ENCODE data around the gene APBB1.

DNA sequence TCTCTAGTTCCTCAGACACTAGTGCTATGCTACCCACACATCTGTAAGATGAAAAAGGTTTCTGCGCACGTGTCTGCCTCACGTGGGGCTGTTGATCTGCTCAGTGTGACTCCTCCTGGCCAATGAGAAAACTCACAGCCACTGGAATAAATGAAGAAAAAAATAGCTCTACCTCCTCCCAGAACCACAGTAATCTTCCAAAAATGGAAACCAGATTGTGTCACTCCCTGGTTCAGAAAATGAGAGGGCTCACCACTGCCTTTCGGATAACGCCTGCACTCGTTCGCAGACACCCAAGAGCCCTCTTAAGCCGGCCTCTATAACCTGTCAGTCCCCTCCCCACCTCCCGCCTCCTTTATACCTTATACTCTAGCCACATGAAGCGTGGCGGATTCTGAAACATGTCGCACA lies 5.1 kb downstream of the APBB1 start:
- TF ChIP-seq FOXM1 (IDR thresholded peaks at IDR 0.05; ENCODE audit: borderline replicate concordance), result no peak
- no peak for TF ChIP-seq HDGF (IDR thresholded peaks at IDR 0.05; ENCODE audit: borderline replicate concordance)
- no peak for TF ChIP-seq BHLHE40 (IDR thresholded peaks at IDR 0.05; ENCODE audit: borderline replicate concordance)
- no peak for TF ChIP-seq ZNF384 (IDR thresholded peaks at IDR 0.05)
- TF ChIP-seq FOXK2 (IDR thresholded peaks at IDR 0.05), result no peak
- TF ChIP-seq, protein P1, sequence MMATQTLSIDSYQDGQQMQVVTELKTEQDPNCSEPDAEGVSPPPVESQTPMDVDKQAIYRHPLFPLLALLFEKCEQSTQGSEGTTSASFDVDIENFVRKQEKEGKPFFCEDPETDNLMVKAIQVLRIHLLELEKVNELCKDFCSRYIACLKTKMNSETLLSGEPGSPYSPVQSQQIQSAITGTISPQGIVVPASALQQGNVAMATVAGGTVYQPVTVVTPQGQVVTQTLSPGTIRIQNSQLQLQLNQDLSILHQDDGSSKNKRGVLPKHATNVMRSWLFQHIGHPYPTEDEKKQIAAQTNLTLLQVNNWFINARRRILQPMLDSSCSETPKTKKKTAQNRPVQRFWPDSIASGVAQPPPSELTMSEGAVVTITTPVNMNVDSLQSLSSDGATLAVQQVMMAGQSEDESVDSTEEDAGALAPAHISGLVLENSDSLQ (IDR thresholded peaks at IDR 0.05), result no peak
- TF ChIP-seq ELF4 (IDR thresholded peaks at IDR 0.05), result no peak
- TF ChIP-seq ARNT (IDR thresholded peaks at IDR 0.05), result no peak
- no peak for TF ChIP-seq NFRKB (IDR thresholded peaks at IDR 0.05)
- TF ChIP-seq SUZ12 (IDR thresholded peaks at IDR 0.05), result no peak
- TF ChIP-seq TARDBP (IDR thresholded peaks at IDR 0.05), result no peak
